ENCODE results near the gene DAAM2. TPM values are rescaled to one million over a fixed set of nuclear protein-coding genes. Genes with fewer than 3 reads are reported as not detected.

The DAAM2 gene
- total RNA-seq, 2 experiments from 2014 or later, result not detected

DNA sequence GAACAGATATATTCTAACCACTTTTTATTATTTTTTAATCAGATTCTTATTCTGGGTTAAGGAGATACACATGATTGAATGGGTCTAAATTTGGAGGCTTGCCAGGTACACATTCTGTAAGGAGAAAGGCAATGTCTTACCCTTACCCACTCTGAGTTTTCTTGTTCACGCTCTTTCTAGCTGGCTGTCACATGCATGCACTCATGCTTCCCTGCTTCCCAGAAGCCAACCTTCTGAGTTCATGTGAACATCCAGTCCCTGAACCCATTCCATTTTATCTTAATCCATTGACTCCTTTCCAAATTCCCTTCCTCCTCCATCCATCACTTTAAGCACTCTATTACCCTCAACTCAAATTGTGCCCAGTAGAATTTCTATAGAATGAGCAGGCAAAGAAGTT is 159.5 kb downstream of the DAAM2 start:
- Mint-ChIP-seq H3K4me1 (ENCODE audit: low read depth) (no peaks in the 10 kb centered on the region), H3K4me3 (no peak overlapping the region), H3K36me3 (ENCODE audit: low read depth) (no peaks in the 10 kb centered on the region), H3K9me3 (peaks cover 2% of the 10 kb centered on the region), H3K27me3 (peaks cover 3% of the 10 kb centered on the region), H3K27ac (no peak overlapping the region)
- ChIA-PET POLR2A (no interaction called here), CTCF (no interaction called here)
- Histone ChIP-seq H3K36me3 (ENCODE audit: insufficient read depth, low read length) (no peaks in the 10 kb centered on the region), H3K4me1 (ENCODE audit: insufficient read depth, low read length) (no peaks in the 10 kb centered on the region), H3K27ac (ENCODE audit: low read depth in 1 of 2, low read length in 2 of 2) (no peak overlapping the region), H3K4me3 (ENCODE audit: low read length) (no peak overlapping the region), H3K9me3 (ENCODE audit: control insufficient read depth in 1 of 2, insufficient read depth in 1 of 2, low read length in 2 of 2) (no peaks in the 10 kb centered on the region), H3K27me3 (ENCODE audit: control insufficient read depth in 1 of 2, insufficient read depth in 2 of 2, low read length in 2 of 2) (peaks cover 3 to 7% of the 10 kb centered on the region in 2 experiments)
- intact Hi-C loops (cut with DNase I, micrococcal nuclease), result no loop called here
- DNase-seq (no peak), ATAC-seq (ENCODE audit: poor library complexity) (no peak)
- TF ChIP-seq, protein P1, sequence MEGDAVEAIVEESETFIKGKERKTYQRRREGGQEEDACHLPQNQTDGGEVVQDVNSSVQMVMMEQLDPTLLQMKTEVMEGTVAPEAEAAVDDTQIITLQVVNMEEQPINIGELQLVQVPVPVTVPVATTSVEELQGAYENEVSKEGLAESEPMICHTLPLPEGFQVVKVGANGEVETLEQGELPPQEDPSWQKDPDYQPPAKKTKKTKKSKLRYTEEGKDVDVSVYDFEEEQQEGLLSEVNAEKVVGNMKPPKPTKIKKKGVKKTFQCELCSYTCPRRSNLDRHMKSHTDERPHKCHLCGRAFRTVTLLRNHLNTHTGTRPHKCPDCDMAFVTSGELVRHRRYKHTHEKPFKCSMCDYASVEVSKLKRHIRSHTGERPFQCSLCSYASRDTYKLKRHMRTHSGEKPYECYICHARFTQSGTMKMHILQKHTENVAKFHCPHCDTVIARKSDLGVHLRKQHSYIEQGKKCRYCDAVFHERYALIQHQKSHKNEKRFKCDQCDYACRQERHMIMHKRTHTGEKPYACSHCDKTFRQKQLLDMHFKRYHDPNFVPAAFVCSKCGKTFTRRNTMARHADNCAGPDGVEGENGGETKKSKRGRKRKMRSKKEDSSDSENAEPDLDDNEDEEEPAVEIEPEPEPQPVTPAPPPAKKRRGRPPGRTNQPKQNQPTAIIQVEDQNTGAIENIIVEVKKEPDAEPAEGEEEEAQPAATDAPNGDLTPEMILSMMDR (IDR thresholded peaks at IDR 0.05), result no peak

DNA sequence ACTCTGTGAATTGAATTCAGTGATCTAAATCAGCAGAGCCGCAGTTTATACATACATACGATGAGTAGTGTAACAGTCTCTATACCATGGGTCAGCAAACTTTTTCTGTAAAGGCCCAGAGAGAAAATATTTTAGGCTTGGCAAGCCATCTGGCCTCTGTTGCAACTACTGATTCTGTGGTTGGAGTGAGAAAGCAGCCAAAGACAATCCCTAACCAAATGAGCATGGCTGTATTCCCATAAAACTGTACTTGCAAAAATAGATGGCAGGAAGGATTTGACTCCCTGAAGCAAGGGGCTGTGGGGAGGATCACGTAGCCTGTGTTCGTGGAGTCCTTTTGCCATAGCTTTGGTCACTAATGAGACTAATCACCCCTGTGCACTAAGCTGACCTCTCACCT is 160.0 kb downstream of the DAAM2 start:
- Histone ChIP-seq H3K9me3 (ENCODE audit: control insufficient read depth in 1 of 2, insufficient read depth in 1 of 2, low read length in 2 of 2) (no peaks in the 10 kb centered on the region), H3K27me3 (ENCODE audit: control insufficient read depth in 1 of 2, insufficient read depth in 2 of 2, low read length in 2 of 2) (peaks cover 3 to 7% of the 10 kb centered on the region in 2 experiments), H3K27ac (ENCODE audit: low read depth in 1 of 2, low read length in 2 of 2) (no peak overlapping the region), H3K4me3 (ENCODE audit: low read length) (no peak overlapping the region), H3K36me3 (ENCODE audit: insufficient read depth, low read length) (no peaks in the 10 kb centered on the region), H3K4me1 (ENCODE audit: insufficient read depth, low read length) (no peaks in the 10 kb centered on the region)
- intact Hi-C loops (cut with DNase I, micrococcal nuclease), result no loop called here
- no peaks in the 10 kb centered on the region for H3K36me3 Mint-ChIP-seq (ENCODE audit: low read depth)
- no peak overlapping the region for H3K27ac Mint-ChIP-seq
- ATAC-seq (ENCODE audit: poor library complexity) (no peak), DNase-seq (no peak)
- CTCF ChIA-PET, result no interaction called here
- no peak overlapping the region for H3K4me3 Mint-ChIP-seq
- H3K9me3 Mint-ChIP-seq, result peaks cover 2% of the 10 kb centered on the region
- no peaks in the 10 kb centered on the region for H3K4me1 Mint-ChIP-seq (ENCODE audit: low read depth)
- TF ChIP-seq, protein P1 (IDR thresholded peaks at IDR 0.05), result no peak
- POLR2A ChIA-PET, result no interaction called here
- H3K27me3 Mint-ChIP-seq, result peaks cover 8% of the 10 kb centered on the region

DNA sequence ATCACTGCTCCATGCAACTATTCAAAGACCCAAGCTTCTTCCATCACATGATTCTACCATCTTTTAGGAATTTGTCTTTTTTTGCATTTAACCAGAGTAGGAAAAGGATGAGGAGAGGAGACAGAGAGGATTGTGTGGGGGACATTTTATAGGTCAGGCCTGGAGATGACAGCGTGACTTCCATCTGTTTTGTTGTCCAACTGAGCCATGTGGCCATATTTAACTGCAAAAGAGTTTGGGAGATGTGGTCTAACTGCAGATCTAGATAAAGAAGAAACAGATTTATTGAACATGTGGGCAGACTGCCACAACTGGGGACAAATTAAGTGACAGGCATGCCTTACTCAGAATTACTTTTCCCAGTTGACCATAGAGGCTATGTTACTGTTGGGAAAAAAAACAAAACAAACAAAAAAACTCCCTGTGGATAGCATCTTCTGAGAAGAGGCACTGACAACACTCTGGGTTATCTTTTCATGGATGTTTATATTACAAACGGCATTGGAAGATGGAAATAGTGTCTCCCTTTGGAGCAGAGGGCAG is 161.0 kb downstream of the DAAM2 start:
- no peaks in the 10 kb centered on the region for H3K36me3 ChIP-seq (ENCODE audit: insufficient read depth, low read length)
- H3K27ac Mint-ChIP-seq, result no peak overlapping the region
- peaks cover 2% of the 10 kb centered on the region for H3K9me3 Mint-ChIP-seq
- H3K27me3 ChIP-seq (ENCODE audit: control insufficient read depth in 1 of 2, insufficient read depth in 2 of 2, low read length in 2 of 2), result peaks cover 3 to 7% of the 10 kb centered on the region in 2 experiments
- no peak overlapping the region for H3K4me3 Mint-ChIP-seq
- H3K4me3 ChIP-seq (ENCODE audit: low read length), result no peak overlapping the region
- ATAC-seq (ENCODE audit: poor library complexity), result no peak
- intact Hi-C loops (cut with DNase I, micrococcal nuclease), result no loop called here
- H3K27ac ChIP-seq (ENCODE audit: low read depth in 1 of 2, low read length in 2 of 2), result no peak overlapping the region
- no peaks in the 10 kb centered on the region for H3K36me3 Mint-ChIP-seq (ENCODE audit: low read depth)
- H3K4me1 Mint-ChIP-seq (ENCODE audit: low read depth), result no peaks in the 10 kb centered on the region
- H3K27me3 Mint-ChIP-seq, result peaks cover 10% of the 10 kb centered on the region
- ChIA-PET CTCF (no interaction called here), POLR2A (no interaction called here)
- no peak for DNase-seq
- H3K4me1 ChIP-seq (ENCODE audit: insufficient read depth, low read length), result no peaks in the 10 kb centered on the region
- TF ChIP-seq, protein P1 (IDR thresholded peaks at IDR 0.05), result no peak
- no peaks in the 10 kb centered on the region for H3K9me3 ChIP-seq (ENCODE audit: control insufficient read depth in 1 of 2, insufficient read depth in 1 of 2, low read length in 2 of 2)

Other genes with a start within 250 kb of the DAAM2 start
- not detected for gene KIF6, start 67.0 kb upstream of the DAAM2 start, total RNA-seq
- gene MOCS1, start 142.1 kb downstream of the DAAM2 start, total RNA-seq, result 1 to 10 TPM; 2.0 to 2.7 TPM